GM21825 (cell line): ENCODE results near the gene SEH1L.

Experiments
- ATAC-seq: cut with Tn5 transposase; IDR thresholded peaks from one replicate; pipeline ENCODE4 v1.9.1; 2021; ENCODE audit warnings: mild to moderate bottlenecking, moderate library complexity; ENCODE audit not compliant: unreplicated experiment

Gene SEH1L

GRCh38 chr18:13032173-13032572 lies 84.4 kb downstream of the SEH1L start:
- ATAC-seq, result no peak

DNA sequence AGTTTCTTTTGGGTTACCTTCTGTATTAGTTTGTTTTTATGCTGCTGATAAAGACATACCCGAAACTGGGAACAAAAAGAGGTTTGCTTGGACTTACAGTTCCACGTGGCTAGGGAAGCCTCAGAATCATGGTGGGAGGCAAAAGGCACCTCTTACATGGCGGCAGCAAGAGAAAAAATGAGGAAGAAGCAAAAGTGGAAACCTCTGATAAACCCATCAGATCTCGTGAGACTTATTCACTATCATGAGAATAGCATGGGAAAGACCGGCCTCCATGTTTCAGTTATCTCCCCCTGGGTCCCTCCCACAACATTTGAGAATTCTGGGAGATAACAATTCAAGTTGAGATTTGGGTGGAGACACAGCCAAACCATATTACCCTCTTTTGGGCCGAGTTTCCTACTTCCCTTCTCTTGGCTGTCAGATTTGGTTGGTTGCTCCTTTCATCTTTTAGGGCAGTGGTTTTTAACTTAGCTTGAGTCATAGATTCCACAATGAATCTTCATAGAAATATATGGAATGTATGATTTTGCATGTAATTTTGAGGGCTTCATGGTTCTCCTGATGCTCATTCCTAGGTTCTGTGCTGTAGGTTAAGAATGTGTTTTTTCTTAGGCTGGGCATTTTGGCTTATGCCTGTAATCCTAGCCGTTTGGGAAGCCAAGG lies 87.6 kb downstream of the SEH1L start:
- ATAC-seq, result no peak

- no peak for ATAC-seq
Measured at GRCh38 chr18:13036622-13037320, 89.0 kb downstream of the SEH1L start.
